ENCODE measurements around the gene CPEB2.

- no peak for TF ChIP-seq POLR2AphosphoS5 (IDR thresholded peaks at IDR 0.05; ENCODE audit: low read depth, low read length)
- TF ChIP-seq POLR2A (IDR thresholded peaks at IDR 0.05; ENCODE audit: low read depth, low read length): no peak
These were observed 22.1 kb downstream of the CPEB2 start for GRCh38 chr4:15024386-15024785.

Data from GM12892 (cell line).